ENCODE results near the gene ZNF831. TPM values are rescaled to one million over a fixed set of nuclear protein-coding genes. Genes with fewer than 3 reads are reported as not detected.

ZNF831 gene
- total RNA-seq, 2 donors from 2014 or later, result 0.31 to 0.47 TPM

DNA sequence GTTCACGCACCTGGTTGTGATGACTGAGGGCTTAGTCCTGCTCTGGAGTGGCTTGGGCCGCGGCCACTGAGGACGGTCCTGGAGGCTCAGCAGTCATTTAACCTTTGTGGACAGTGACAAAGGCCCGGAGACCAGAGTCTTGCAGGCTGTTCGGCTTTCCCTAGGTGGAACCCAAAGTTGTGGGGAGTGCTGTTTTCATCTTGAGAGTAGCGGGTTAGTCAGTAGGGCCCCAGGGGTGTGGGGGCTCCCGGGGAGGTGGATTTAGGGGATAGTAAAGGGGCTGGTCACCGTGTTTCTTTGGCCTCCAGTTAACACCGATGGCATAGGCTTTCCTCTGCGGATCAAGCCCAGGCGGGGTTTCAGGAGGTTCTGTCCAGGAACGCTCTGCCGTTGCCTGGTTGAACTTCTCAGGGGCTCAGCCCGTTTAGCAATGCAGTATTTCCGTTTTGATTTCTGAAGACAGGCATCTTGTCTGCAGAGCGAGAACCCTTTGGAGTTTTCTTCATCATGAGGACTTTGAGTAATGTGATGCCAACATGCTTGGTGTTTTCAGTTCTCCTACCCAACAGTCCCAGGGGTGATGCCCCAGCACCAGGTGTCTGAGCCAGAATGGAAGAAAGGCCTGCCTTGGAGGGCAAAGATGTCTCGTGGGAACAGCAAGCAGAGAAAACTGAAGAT lies 31.8 kb downstream of the ZNF831 start:
- no peak for DNase-seq
- intact Hi-C loops (cut with DNase I), result no loop called here
- ATAC-seq, result no peak

GRCh38 chr20:59204165-59204894 lies 40.7 kb downstream of the ZNF831 start:
- intact Hi-C loops (cut with DNase I), result no loop called here
- ATAC-seq, result no peak
- DNase-seq, result no peak

DNA sequence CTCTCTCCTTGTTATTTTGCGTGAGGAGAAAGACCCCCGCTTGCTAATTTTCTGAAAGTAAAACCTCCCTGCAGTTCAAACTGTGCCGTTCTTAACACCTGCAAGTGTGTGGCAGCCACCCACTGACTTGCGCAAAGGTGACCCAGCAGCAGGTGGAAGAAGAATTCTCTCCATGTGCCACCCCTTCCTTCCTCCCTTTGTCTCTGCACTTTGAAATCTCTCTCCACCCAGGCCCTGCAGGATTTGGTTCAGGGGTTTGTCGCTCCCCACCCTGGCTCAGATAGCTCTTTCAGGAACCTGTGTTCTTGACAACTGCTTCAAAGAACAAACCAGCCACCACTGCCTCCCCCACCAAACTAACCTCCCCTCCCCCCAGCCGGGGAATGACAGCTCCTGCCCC lies 41.4 kb downstream of the ZNF831 start:
- intact Hi-C loops (cut with DNase I), result no loop called here

DNA sequence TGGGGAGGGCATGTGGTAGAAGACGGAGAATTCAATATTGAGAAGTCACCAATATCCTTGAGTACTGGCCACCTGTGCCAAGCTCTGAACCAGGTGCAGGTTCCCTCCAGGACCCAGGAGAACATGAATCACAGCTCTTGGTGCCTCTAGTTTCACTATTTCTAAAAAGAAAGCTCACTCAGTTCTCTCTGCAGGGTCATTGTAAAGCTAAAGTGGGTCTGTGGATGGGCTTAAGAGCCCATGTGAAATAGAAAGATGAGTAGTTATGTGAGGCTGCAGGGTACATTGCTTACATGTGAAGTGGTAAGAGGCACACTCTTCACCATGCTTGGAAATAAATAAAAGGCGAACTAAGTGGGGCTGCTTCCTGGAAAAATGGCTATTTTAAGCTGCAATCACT lies 43.6 kb downstream of the ZNF831 start:
- intact Hi-C loops (cut with DNase I), result no loop called here
- ATAC-seq, result no peak
- no peak for DNase-seq

More for the DNA sequence above, 41.4 kb downstream of the ZNF831 start:
- ATAC-seq, result no peak
- no peak for DNase-seq

GRCh38 chr20:59207742-59208357 lies 44.2 kb downstream of the ZNF831 start:
- peak; percentile 56 for DNase-seq
- peak; percentile 88 for ATAC-seq
- intact Hi-C loops (cut with DNase I), result no loop called here

GRCh38 chr20:59210186-59210585 lies 46.6 kb downstream of the ZNF831 start:
- no peak for ATAC-seq
- intact Hi-C loops (cut with DNase I), result loop anchor here in 1 of 2 donors (10.0 kb wide), 1 partner anchor 115 kb away; no protein-coding TSS in a partner anchor
- DNase-seq, result no peak

DNA sequence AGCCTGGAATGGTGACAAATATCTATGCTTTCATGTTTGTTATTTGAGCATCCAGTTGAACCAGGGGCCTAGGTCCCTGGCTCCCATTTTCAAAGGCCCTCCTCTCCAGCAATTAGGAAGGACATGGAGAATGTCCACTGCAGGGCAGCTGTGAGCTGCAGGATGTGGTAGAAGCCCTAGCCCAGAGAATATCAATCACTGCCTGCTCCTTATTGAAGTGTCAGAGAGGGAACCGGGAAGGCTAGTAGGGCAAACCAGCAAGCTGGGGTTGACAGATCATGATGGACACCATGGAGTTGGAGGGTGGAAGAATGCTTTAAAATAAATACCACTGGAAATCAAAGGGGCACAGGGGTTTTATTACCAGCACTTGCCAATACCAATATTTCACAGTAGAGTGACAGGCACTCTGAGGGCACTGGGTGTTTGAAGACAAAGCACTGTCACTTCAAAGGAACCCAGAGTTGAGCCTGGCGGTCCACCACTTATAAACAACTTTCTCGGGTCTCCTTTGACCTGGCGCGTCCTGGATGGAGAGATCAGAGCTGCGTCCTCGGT lies 47.7 kb downstream of the ZNF831 start:
- DNase-seq (no peak), ATAC-seq (no peak)
- intact Hi-C loops (cut with DNase I), result loop anchor here in 1 of 2 donors (10.0 kb wide), 1 partner anchor 116 kb away; no protein-coding TSS in a partner anchor

DNA sequence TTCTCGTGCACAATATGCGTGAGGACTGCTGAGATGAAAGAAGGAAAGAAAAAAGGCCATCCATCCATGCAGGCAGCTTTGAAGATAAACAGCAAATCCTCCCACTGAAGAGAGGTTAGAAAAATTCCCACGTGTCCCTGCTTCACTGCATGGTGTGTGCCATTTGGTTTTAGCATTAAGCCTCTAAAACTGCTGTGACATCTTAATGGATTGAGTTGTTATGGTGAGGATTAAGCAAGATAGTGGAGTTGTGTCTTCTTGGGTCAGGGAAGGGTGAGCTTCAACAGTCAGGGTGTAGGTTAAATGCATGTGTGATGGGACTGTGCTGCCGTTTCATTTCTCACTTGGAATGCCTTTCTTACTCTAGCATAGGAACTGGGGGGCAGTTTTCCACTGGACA lies 50.5 kb downstream of the ZNF831 start:
- ATAC-seq (no peak), DNase-seq (no peak)
- intact Hi-C loops (cut with DNase I), result loop anchor here in 1 of 2 donors (10.0 kb wide), 1 partner anchor 119 kb away; no protein-coding TSS in a partner anchor

DNA sequence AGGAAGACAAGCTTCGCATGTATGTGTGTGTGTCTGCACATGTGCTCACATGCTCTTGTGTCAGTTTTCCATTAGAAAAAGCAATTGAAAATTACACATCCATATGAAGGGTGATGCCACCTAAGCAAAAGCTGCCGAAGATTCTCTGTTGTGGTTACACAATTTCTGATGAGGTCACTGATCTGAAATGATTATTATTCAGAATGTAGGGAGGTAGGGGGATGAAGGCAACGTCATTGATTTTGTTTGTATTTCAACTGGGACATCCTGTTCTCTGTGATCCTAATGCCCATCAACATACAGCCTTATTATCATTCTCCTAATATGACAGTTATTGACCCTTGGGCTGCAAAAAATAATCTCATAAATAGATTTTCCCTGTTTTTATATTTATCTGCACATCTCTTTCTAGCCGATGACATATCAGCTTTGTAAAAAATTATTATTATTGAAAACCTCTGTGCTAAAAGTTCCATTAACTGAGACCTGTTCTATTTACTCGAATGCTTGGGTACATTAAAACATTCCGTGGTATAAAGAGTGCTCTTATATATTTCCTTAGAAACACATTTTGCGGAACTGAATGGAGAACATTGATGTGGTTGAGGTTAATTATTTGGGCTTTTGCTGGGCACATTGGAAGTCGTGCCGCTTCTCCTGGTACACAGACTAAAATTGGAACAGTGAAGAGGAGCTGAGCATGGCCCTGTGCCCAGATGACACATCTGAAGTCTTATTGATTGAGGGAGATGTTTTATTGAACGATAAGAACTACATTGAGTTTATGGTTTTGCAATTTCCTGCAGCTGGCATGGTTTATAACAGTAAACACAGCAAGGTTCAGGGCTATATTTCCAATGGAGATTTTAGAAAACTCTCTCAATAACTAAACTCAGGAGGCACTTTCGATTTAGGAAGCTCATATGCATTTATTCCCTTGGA lies 51.3 kb downstream of the ZNF831 start:
- ATAC-seq (no peak), DNase-seq (no peak)
- intact Hi-C loops (cut with DNase I), result loop anchor here in 1 of 2 donors (10.0 kb wide), 1 partner anchor 120 kb away; no protein-coding TSS in a partner anchor

GRCh38 chr20:59217173-59217572 lies 53.6 kb downstream of the ZNF831 start:
- DNase-seq (no peak), ATAC-seq (no peak)
- intact Hi-C loops (cut with DNase I), result loop anchor here in 1 of 2 donors (10.0 kb wide), 1 partner anchor 122 kb away; no protein-coding TSS in a partner anchor

GRCh38 chr20:59217794-59218280 lies 54.2 kb downstream of the ZNF831 start:
- DNase-seq (no peak), ATAC-seq (no peak)
- intact Hi-C loops (cut with DNase I), result loop anchor here in 1 of 2 donors (10.0 kb wide), 1 partner anchor 123 kb away; no protein-coding TSS in a partner anchor

GRCh38 chr20:59219211-59219610 lies 55.6 kb downstream of the ZNF831 start:
- DNase-seq (no peak), ATAC-seq (no peak)
- intact Hi-C loops (cut with DNase I), result loop anchor here in 1 of 2 donors (10.0 kb wide), 1 partner anchor 124 kb away; no protein-coding TSS in a partner anchor

GRCh38 chr20:59220161-59220560 lies 56.5 kb downstream of the ZNF831 start:
- ATAC-seq (no peak), DNase-seq (no peak)
- intact Hi-C loops (cut with DNase I), result loop anchor here in 1 of 2 donors (5.0 to 10.0 kb wide), 2 partner anchors 165 to 348 kb away; no protein-coding TSS in a partner anchor

- DNase-seq, result no peak
- intact Hi-C loops (cut with DNase I), result loop anchor here in 1 of 2 donors (5.0 to 10.0 kb wide), 2 partner anchors 166 to 349 kb away; no protein-coding TSS in a partner anchor
Observed at GRCh38 chr20:59221049-59221706, 57.6 kb downstream of the ZNF831 start.

GRCh38 chr20:59221707-59222252 lies 58.2 kb downstream of the ZNF831 start:
- ATAC-seq (peak; percentile 10 to 19), DNase-seq (no peak)
- intact Hi-C loops (cut with DNase I), result loop anchor here (2.0 to 10.0 kb wide), 4 partner anchors 133 to 353 kb away; no protein-coding TSS in a partner anchor

More at GRCh38 chr20:59221049-59221706, 57.6 kb downstream of the ZNF831 start:
- ATAC-seq, result peak; percentile 14 to 54

DNA sequence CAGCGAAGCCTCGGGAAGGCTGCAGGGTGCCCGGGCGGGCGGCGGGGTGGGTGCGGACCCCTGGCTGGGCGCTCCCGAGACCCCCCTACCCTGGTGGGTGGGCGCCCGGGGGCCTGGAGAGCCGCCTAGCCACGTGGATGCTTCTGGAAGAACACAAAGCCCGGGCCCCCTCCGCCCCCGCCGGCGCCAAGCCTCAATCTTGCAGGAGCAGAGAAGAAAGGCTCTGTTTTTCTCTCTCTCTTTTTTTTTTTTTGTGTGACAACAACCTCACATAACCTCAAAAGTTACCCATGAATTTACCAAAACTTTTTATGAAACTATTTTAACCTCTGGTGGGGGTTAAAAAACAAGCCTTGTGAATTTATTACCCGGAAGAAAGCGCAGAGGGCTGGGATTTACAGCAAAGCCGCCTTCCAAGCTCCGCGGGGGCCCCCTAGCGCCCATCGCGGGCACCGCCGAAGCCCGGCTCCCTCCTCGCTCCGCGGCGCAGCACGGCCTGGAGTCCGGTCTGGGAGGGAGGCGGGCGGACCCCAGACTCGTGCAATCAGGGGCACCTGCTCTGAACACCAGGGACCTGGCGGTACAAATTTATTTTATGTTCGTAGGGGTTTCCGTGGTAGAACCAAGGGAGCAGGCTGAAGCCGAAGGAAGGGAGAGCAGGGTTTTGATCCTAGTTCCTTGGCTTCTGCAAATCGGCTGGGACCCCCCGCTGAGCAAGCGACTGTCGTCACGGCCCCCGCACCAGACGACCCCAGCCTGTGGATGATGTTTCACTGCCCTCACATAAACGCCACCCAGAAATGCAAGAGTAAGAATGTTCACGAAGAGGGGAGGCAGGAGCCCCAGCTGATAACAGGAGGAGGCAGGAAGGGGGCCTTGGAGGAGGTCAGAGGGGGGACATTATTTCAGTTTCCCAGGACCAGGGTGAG lies 58.9 kb downstream of the ZNF831 start:
- DNase-seq (peak; percentile 83), ATAC-seq (peak; percentile 93 to 97)
- intact Hi-C loops (cut with DNase I), result loop anchor here (2.0 to 10.0 kb wide), 4 partner anchors 134 to 354 kb away; no protein-coding TSS in a partner anchor
